ENCODE results near the gene PDLIM5.

The PDLIM5 gene

DNA sequence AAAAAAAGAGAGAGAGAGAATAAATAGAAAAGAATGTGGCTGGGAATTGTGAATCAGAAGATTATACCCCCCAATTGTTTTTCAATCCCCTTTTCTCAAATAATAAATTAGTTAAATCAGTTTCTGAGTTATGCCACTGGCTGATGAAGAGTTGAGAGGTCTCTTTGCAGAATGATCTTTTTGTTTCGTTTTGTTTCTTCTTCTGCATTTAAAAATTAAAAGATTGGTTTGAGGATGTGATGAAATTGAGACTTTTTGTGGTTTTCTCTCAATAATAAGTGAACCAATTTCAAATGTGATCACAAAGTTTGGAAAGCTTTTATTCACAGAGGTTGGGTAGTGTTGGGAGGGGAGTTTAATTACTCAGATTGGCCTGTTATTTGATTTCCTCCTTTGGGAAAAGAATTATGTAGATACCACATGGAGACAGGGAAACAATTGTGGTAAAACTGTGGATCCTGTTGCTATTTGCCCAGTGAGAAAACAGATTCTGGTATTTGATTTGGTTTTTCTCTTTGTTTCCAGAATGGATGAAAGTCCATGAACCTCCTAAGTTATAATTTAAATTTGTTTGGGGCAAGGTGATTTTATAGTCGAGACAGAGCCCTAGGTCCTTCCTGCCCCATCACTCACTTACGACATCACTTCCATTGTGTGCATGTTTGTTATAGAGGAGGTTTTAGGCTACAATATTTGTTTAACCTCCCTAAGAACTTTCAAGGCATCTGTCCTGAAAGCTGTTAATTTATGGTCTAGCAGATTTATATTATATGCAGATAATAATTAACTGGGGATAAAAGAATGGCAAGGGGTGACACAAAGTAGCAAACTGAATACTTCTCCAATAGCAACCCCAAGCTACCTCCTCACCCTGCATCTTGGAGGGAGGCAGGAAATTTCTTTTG, 214.0 kb downstream of the PDLIM5 start:
- no peak for DNase-seq

DNA sequence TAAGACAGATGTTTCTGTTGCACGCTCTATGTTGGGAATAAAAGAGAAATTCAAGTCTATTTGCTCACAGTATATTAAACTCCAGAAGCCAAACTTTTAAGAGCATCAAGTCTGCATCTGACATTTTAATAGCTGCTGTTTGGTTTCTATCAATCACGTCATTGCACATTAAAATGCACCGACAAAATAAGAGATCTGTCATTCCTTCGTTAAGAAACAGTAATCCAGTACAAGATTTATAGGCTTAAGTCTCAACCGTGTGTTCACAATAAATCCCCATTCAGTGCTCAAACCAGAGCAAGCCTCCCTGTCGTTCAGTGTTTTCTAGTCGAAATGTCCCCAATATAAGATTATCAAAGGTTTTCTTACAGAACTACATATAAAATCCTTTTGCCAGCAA, 217.0 kb downstream of the PDLIM5 start:
- no peak for DNase-seq

DNA sequence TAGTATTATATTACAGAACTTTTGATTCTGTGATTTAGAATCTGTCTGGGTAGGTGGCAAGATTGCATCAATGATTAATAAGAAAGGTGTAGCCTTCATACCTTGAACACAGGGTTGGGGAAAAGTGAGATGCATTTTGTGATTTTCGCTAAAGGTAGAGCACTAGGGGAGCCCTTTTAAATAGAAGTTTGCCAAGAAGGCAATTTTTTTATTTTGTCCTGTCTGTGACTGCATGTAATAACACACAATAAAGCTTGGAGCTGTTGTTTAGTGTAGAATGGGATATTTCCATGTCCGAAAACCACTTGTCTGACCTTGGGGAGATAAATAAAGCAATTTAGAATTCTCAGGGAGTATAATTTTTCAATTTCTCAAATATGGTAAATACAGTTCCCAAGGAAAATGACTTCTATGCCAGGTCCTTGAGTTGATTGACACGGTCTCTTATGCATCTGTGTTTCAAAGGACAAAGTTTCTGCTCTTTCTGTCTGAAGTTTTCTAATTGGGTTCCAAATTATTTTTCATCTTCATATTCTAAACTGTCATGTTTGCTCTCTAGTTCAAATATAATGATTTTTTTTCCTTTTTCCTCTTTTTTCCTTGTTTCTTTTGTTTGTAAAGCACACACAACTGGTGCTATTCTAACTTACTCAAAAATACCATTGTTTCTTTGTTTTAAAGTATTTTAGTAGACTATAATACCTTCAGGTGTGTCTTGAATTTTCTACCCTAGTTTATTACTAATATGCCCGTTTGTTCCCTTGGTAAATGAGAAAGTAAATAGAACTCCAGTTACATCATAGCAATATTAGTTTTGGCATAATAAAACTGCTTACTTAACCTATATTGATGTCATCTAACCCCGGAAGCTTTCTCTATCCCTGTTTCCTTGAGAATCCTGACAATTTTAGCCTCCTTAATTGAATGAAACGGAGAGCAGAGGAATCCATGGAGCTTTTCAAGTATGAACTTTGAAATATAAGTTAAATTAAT, 218.2 kb downstream of the PDLIM5 start:
- DNase-seq: no peak

DNA sequence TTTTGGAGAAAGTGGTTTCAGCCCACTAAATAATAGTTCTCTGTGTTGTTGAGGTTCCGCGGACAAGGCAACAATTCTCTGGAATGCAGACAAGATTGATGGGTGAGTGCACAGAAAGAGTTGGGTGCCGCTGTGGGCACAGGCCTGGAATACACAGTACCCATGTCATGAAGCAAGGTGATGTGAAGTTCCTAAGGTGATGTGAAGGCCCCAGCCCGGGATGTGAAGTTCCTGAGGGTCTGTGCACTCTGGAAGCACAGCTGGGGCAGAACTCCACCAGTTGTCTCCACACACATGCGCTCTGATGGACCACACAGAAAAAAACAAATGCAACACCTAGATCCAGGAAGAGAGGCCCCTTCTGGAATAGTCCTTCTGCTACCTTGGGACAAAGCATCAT, 219.4 kb downstream of the PDLIM5 start:
- DNase-seq: no peak

DNA sequence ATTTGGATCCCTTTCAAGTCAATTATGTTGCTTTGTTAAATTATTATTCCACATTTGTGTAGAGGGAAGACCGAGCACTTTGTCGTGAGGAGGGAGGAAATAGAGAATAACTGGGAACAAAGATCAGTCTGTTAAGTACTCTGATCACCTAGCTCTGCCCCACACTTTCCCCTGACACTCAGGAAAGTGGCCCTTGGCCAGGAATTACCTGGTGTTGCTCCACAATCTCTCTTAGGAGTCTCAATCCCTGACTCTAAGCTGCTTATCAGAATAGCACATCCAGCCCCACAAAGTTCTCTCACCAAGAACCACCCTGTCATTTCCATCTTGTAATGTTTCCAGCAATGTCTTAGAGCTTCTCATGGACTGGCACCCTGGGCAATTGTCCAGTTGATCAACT, 222.2 kb downstream of the PDLIM5 start:
- DNase-seq: no peak

DNA sequence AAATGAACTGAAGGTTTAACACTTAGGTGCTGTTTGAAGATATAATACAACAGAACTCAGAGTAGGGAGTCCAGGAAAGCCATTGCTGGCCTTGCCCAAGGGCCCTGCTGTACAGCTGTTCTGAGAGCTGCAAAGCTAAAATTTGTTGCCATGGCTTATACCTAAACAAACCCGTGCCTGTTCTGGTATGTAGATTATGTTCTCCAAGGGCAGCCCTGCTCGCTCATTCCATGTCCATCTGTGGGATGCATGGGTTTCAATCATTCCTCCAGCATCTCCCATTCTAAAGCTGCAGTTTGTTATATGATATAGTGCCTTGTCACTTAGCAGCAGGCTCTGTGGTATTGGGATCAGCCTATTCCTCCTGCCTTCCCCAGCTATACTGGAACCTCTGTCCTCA, 225.2 kb downstream of the PDLIM5 start:
- no peak for DNase-seq

DNA sequence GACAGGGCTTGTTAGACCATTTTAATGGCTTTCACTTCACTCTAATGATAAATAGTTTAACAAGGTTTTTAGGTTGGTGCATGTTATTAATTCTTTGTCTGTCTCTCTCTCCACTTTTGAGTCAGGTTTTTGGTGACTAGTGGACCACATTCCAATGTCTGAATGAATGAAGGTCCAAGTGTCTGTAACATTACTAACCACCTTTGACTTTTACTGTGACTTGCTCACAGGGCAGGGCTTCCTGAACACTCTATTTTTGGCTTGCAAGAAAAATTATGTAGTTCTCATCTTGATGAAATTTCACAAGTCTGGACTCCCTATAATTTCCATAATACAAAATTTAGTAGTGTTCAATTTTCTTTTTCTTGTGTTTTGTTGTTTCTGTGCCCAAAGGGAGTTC, 227.2 kb downstream of the PDLIM5 start:
- DNase-seq: no peak

DNA sequence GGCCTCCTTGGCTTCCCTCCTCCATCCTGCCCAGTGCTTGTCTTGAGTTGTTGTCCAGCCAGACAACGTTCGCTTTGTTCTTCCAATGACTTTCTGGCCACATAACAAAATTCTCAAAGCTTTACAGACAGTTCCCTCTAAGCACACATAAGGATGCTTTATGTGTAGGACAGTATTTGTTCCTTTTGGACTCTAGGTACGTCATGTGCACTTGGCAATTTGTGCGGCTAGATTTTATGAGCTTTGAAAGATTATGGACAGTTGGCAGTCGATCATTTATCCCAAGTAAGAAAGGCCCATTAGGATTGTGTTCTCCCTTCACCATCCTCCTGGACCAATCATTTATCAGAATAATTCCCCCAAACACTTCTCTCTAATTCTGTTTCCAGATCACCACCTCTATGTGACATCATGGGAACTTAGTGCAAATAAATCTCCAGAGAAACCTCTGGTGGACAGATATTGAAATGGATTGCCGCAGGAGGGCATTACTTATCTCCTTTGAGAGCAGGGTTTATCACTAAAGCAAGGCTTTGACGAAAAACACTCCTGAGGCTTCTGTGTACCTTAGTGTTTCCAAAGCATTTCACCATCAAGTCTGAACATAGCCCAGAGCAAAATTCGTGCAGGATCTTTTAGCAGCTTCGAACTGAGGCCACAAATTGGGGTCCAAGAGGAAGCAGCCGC, 228.6 kb downstream of the PDLIM5 start:
- DNase-seq: no peak

DNA sequence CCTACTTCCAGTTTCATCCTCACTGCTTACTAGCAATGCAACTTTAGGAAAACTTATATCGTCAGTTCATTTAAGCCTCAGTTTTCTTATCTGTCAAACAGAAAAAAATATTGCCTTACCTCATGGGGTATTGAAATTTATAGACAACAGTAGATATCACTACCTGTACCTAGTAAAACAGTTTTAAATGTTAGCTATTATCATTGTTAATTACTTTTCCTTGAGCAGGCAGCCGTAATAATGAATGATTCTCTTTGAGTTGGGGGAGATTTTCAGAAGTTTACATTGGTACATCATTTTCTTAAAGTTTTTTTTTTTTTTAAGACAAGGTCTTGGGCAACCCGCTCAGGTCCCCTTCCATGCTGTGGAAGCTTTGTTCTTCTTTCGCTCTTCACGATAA, 234.3 kb downstream of the PDLIM5 start:
- DNase-seq: no peak

DNA sequence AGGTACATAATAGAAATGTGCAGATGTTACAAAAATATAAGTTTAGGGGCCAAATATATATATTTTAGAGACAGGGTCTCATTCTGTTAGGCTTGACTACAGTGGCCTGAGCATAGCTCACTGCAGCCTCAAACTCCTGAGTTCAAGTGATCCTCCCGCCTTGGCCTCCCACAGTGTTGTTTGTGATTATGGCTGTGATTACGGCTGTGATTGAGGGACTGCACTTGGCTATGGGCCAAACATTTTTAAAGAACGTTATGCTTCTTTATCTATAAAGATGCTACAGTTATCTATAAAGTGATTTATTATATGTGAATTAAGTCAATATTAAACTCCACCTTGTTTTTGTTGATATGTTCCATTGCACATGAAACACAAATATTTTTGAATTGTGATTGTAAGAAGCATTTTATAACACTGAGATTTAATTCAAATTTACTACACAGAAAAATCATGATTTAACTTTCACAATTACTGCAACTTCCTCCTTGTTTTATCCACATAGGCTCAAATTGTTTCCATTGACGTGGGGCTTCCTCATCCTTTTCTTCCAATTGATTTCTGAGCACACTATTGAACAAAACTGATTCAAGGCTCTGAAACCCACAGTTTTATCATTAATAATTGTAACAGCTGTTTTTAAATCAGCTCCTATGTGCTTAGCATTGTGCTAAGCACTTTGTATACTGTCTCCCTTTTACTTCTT, 237.6 kb downstream of the PDLIM5 start:
- DNase-seq: no peak

DNA sequence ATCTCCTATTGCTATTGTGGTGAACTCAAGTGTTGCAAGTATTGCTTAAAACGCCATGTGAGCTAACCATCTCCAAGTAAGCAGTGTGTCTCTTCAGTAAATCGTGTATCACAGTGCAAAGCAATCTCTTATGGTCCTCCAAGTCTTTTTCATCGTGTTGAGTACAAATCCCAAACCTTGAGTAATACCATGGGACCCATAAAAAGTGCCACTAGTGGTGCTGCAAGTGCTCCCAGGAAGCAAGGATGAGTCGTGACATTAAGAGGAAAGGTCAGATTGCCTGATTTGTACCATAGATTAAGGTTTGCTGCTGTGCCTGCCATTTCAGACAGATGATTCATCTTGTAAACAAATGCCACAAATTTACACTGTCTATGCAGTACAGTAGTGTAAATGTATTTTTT, 239.1 kb downstream of the PDLIM5 start:
- DNase-seq: no peak

DNA sequence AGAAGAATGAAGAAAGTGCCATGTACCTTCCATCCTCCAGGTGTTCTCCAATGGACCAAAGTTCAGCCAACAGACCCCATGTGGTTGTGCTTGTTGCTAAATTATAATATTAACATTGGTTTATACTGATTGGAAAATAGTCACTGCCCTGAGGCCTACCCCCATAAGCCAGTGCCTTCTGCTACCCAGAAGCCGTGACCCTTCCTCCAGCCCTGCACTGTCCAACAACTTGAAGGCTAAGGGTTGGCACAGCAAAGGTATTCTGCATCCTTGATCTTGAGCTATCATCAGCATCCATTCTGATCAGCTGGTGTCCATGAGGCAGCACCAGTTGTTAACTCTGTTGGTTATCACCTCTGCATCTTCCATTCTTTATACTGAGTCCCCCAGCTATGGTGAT, 239.8 kb downstream of the PDLIM5 start:
- DNase-seq: no peak

DNA sequence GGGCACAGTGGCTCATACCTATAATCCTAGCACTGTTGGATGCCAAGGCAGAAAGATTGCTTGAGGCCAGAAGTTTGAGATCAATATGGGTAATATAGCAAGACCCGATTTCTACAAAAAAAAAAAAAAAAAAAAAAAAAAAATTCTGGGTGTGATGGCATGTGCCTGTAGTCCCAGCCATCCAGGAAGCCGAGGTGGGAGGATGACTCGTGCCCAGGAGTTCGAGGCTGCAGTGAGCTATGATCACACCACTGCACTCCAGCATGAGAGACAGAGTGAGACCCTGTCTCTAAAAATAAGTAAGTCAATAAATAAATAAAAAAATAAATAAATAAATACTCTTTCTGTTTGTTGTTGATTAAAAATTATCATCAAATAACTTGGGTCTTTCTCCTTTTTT, 243.6 kb downstream of the PDLIM5 start:
- no peak for DNase-seq

DNA sequence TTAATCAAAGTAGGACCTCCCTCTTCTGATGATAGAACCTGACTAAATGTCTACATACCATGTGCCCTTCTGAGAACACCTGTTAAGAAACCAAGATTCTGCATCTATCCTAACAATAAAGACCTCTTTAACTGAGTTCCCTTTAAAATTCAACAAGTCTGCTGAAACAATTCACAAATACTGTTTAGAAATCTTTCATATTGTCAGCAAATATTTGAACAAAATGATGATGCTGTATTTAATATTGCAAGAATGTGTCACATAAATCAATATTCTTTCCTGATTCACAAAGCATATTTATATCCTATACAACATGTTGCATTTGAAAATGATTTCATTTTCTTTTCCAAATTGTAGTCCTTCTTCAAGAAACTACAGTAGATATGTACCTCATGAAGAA, 246.4 kb downstream of the PDLIM5 start:
- no peak for DNase-seq

DNA sequence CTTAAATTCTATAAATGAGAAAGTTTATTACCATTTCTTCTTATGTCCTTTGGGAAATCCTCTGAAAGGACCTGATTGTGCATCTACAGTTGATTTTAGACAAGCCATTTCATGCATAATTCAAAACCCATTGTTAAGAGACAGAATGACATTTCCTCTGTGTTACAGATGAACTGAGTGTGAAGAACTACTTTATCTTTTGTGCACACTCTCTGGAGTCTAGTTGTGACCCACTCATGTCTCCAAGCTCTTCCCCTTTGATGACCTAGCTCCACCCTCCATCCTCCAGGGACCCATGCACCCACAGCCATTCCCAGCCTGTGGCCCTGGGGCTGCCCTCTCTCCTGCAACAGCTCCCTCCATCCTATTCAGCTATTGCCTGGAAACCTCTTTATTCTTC, 248.6 kb downstream of the PDLIM5 start:
- no peak for DNase-seq

DNA sequence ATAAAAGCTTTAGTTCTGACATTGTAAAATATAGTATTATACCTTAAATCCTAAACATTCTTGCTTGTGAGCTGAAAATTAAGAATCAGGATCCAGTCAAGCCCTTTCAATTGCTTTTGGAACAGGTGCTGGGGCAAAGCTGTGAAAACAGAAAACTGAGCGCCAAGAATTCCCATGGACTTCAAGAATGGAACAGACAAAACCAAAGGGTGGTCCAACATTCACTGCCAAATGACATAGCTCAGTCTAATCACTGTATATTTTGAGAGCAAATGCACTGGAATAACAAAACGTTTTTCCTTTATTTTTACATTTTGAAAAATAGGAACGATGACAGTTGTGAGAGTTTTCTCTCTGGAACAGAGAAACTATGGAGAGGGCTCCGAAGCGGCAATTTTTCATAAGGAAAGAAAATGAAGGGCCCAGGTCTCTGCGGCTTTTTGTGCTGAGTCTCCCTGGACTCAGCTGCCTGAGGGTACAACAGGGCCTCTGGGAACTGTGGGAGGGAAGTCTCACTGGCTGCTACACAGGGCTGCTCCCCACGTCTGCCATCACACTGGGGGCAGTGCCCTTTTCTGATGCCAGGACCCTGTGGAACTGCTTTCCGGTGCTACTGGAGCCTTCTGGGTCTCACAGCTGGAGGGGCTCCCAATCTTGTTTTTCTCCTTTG, 250.0 kb downstream of the PDLIM5 start:
- no peak for DNase-seq

DNA sequence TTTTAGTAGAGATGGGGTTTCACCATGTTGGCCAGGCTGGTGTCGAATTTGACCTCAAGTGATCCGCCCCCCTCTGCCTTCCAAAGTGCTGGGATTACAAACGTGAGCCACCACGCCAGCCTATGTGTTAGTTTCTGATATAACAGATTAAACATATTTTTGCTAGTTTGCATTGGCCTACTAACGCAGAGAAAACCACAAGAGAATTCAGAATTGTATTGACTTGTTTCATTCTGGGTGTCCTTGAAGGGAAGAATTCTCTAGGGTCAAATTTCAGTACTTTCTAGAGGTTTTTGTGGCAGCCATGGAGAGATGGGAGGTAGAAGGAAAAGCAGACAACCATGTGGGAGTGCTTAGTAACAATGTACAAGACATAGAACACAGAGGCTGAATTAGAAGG, 259.9 kb downstream of the PDLIM5 start:
- no peak for DNase-seq

DNA sequence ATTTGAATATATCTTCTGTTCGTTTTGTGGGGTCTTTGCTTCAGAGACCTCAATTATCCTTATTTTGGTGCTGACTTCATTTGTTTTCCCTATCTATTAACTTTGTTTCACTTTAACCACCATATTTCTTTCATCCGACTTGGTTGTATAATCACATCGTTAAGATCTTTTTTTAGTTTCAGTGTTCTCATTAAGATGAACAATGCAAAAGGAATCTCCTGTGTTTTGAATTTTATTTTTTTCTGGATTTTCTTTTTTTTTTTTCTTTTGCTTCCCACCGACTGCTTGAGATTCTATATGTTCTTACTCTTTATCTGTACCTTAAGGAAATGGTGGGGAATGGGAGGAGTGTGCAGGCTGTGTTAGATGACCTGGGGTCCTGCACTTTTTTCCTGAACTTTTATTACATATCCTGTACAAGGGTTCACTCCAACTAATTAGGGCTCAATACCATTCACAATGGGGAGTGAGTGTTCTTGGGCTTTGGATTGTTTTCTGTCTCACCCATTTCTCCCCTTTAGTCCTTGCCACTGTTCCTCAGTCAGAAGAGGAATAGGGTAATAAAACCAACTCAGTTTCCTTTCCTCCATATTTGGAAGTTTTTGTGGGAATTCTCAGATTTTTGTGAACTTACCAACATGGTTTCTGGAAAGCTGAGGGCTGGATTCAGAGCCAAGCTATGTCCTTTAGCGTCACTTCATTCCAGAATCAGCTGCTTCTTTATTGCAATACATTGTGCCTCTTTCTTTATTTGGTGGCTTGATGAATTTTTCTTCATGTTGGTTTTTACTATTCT, 262.8 kb downstream of the PDLIM5 start:
- DNase-seq: no peak

DNA sequence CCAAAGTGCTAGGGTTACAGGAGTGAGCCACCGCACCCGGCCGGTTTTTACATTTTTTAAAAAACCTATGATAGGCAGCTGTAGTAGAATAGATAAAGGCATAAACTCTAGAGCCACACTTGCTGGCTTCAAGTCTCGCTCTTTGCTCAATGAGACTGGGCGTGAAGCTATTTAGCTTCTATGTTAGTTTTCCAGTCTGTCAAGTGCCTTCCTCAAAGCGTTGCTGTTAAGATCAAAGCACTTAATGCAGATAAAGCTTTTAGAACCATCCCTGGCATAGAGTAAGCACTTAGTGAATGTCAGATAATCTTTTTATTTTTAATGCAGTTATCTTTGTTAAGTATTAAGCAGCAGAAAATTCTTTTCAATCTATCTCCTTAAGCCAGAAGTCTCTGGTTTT, 264.0 kb downstream of the PDLIM5 start:
- DNase-seq: no peak

Data from activated CD4-positive, alpha-beta T cell treated with anti-CD3 and anti-CD28 coated beads, Interleukin-2, amount 50 U/mL, for 1 hour (primary cell).